ENCODE measurements around the gene WDFY4. TPM values are rescaled to one million over a fixed set of nuclear protein-coding genes. Genes with fewer than 3 reads are reported as not detected.

The WDFY4 gene
- total RNA-seq, 1 experiment from 2014 or later: 0.22 TPM

- CTCF ChIA-PET: no interaction called here
- RAD21 ChIA-PET (ENCODE audit: low non-redundant PET in 1 of 2, low total read pairs in 2 of 2, uncharacterized antibody in 2 of 2, unreplicated experiment in 2 of 2): no interaction called here
- POLR2A ChIA-PET: no interaction called here
- Histone ChIP-seq H3K9me2 (ENCODE audit: insufficient read depth) (no peaks in the 10 kb centered on the region), H3K27ac (ENCODE audit: low read depth, low read length) (no peak overlapping the region), H3K79me2 (ENCODE audit: insufficient read depth, low read length) (no peaks in the 10 kb centered on the region), H3K9me3 (ENCODE audit: control insufficient read depth in 1 of 2, insufficient read depth in 1 of 2, low read depth in 1 of 2, low read length in 2 of 2) (no peaks in the 10 kb centered on the region; a peak in 1 of 4 replicates), H3K9ac (ENCODE audit: low read length) (no peak overlapping the region), H4K20me1 (ENCODE audit: insufficient read depth) (no peaks in the 10 kb centered on the region), H3K36me3 (ENCODE audit: control insufficient read depth in 1 of 2, insufficient read depth in 2 of 2, low read length in 2 of 2) (no peaks in the 10 kb centered on the region), H3K4me3 (replicated peaks in 1 of 2; ENCODE audit: low read depth in 1 of 2, low read length in 2 of 2) (no peak overlapping the region), H3K27me3 (ENCODE audit: insufficient read depth, low read length) (peaks cover 43% of the 10 kb centered on the region), H3K4me1 (ENCODE audit: control insufficient read depth in 1 of 2, insufficient read depth in 2 of 2, low read length in 2 of 2) (no peaks in the 10 kb centered on the region), H2AFZ (ENCODE audit: low read depth, low read length, poor library complexity, severe bottlenecking) (no peak overlapping the region), H3K4me2 (ENCODE audit: low read length) (no peak overlapping the region)
- DNase-seq (ENCODE audit: low read depth, low spot score): no peak
- no peak for ATAC-seq
- intact Hi-C loops (cut with micrococcal nuclease): no loop called here
- TF ChIP-seq ELF1 (IDR thresholded peaks at IDR 0.05; ENCODE audit: borderline replicate concordance, low read depth): no peak
- TF ChIP-seq CTCF (IDR thresholded peaks at IDR 0.05 in 2 of 3, conservative IDR thresholded peaks at IDR 0.05 in 1 of 3; ENCODE audit: borderline replicate concordance in 1 of 3, insufficient read depth in 1 of 3, low read depth in 2 of 3, low read length in 2 of 3): no peak
- TF ChIP-seq EZH2phosphoT487 (IDR thresholded peaks at IDR 0.05; ENCODE audit: borderline replicate concordance): no peak
- TF ChIP-seq JUND (IDR thresholded peaks at IDR 0.05): no peak
- TF ChIP-seq SRF (IDR thresholded peaks at IDR 0.05; ENCODE audit: low read depth): no peak
- no peak for TF ChIP-seq ATF3 (IDR thresholded peaks at IDR 0.05)
- no peak for TF ChIP-seq YY1 (IDR thresholded peaks at IDR 0.05; ENCODE audit: extremely low read depth, insufficient replicate concordance, low read depth, low read length)
- TF ChIP-seq TCF7L2 (IDR thresholded peaks at IDR 0.05; ENCODE audit: borderline replicate concordance, extremely low read depth, insufficient read depth, insufficient read length): no peak
- no peak for TF ChIP-seq ZNF274 (IDR thresholded peaks at IDR 0.05; ENCODE audit: low read depth, low read length)
- no peak for TF ChIP-seq MAX (IDR thresholded peaks at IDR 0.05)
- TF ChIP-seq EGR1 (IDR thresholded peaks at IDR 0.05; ENCODE audit: low read depth): no peak
- no peak for TF ChIP-seq REST (IDR thresholded peaks at IDR 0.05; ENCODE audit: low read depth)
- TF ChIP-seq EZH2 (IDR thresholded peaks at IDR 0.05): no peak
- no peak for TF ChIP-seq CBX3 (IDR thresholded peaks at IDR 0.05; ENCODE audit: low read depth)
- TF ChIP-seq ZBTB33 (IDR thresholded peaks at IDR 0.05; ENCODE audit: extremely low read depth, insufficient replicate concordance, low read length): no peak
- no TSS peak for BruUV-seq (replicated peaks)
Measured at GRCh38 chr10:48736596-48736995, 51.9 kb downstream of the WDFY4 start.
